ENCODE results near the gene FBXW5. TPM values are rescaled to one million over a fixed set of nuclear protein-coding genes. Genes with fewer than 3 reads are reported as not detected.

Gene FBXW5
- total RNA-seq, 2 donors from 2014 or later: 67.7 to 74.9 TPM

GRCh38 chr9:136936645-136937170 lies 7.8 kb downstream of the FBXW5 start:
- DNase-seq: no peak
- Mint-ChIP-seq H3K36me3 (ENCODE audit: insufficient read depth in 2 of 2) (peaks cover 5 to 19% of the 10 kb centered on the region in 2 donors), H3K4me1 (ENCODE audit: low read depth) (peaks cover 12% of the 10 kb centered on the region), H3K27ac (peak overlapping the region; percentile 16), H3K27me3 (ENCODE audit: low read depth) (no peaks in the 10 kb centered on the region), H3K4me3 (no peak overlapping the region), H3K9me3 (no peaks in the 10 kb centered on the region)
- ATAC-seq (replicated peaks in 1 of 2): no peak

GRCh38 chr9:136935651-136936050 lies 8.9 kb downstream of the FBXW5 start:
- H3K36me3 Mint-ChIP-seq (ENCODE audit: insufficient read depth in 2 of 2): peaks cover 5 to 19% of the 10 kb centered on the region in 2 donors
- no peak for ATAC-seq (replicated peaks in 1 of 2)
- no peak for DNase-seq
- no peaks in the 10 kb centered on the region for H3K27me3 Mint-ChIP-seq (ENCODE audit: low read depth)
- H3K4me1 Mint-ChIP-seq (ENCODE audit: low read depth): peaks cover 15% of the 10 kb centered on the region
- H3K27ac Mint-ChIP-seq: no peak overlapping the region
- no peaks in the 10 kb centered on the region for H3K9me3 Mint-ChIP-seq
- no peak overlapping the region for H3K4me3 Mint-ChIP-seq

GRCh38 chr9:136934277-136934676 lies 10.3 kb downstream of the FBXW5 start:
- Mint-ChIP-seq H3K27me3 (ENCODE audit: low read depth) (no peaks in the 10 kb centered on the region), H3K9me3 (no peaks in the 10 kb centered on the region), H3K36me3 (ENCODE audit: insufficient read depth in 2 of 2) (peaks cover 5 to 24% of the 10 kb centered on the region in 2 donors), H3K4me3 (no peak overlapping the region), H3K27ac (no peak overlapping the region), H3K4me1 (ENCODE audit: low read depth) (peaks cover 15% of the 10 kb centered on the region)
- DNase-seq (no peak), ATAC-seq (replicated peaks in 1 of 2) (no peak)

DNA sequence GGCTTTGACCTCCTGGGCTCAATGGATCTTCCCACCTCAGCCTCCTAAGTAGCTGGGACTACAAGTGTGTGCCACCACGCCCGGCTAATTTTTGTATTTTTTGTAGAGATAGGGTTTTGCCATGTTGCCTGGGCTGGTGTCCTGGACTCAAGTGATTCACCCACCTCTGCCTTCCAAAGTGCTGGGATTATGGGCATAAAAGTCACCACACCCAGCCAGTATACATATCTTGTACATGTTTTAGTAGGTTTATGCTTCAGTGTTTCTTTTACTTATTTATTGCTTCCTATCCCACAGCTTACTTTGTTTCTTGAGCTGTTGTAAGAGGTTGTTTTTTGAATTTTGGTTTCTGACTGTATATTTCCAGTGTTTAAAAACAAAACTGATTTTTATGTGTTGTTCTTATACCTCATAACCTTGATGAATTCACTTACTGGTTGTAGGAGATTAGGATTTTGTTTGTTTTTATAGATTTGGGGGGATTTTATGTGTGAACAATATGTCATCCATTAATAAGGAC lies 12.9 kb downstream of the FBXW5 start:
- H3K4me1 Mint-ChIP-seq (ENCODE audit: low read depth): peaks cover 10% of the 10 kb centered on the region
- peaks cover 6 to 18% of the 10 kb centered on the region in 2 donors for H3K36me3 Mint-ChIP-seq (ENCODE audit: insufficient read depth in 2 of 2)
- peak overlapping the region; percentile 91 for H3K27ac Mint-ChIP-seq
- H3K4me3 Mint-ChIP-seq: peak overlapping the region in 1 of 2 donors; percentile 45
- no peaks in the 10 kb centered on the region for H3K9me3 Mint-ChIP-seq
- no peaks in the 10 kb centered on the region for H3K27me3 Mint-ChIP-seq (ENCODE audit: low read depth)
- DNase-seq (no peak), ATAC-seq (replicated peaks in 1 of 2) (peak; percentile 43 to 52)

DNA sequence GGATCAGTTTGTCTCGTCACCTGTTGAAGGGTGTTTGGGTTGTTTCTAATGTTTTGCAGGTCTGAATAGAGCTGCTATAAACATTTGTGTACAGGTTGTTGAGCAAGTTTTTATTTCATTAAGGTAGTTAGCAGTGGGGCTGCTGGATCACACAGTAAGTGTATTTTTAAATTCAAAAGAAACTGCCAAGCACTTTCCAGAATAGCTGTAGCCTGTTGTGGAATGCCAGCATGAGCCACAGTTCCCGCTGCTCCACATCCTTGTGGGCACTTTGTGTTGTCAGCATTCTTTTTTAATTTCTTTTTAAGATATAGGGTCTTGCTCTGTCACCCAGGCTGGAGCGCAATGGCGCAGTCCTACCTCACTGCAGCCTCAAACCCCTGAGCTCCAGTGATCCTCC lies 14.5 kb downstream of the FBXW5 start:
- Mint-ChIP-seq H3K27me3 (ENCODE audit: low read depth) (no peaks in the 10 kb centered on the region), H3K4me1 (ENCODE audit: low read depth) (peaks cover 10% of the 10 kb centered on the region), H3K27ac (no peak overlapping the region), H3K36me3 (ENCODE audit: insufficient read depth in 2 of 2) (peaks cover 6 to 18% of the 10 kb centered on the region in 2 donors), H3K4me3 (no peak overlapping the region), H3K9me3 (no peaks in the 10 kb centered on the region)
- DNase-seq (no peak), ATAC-seq (replicated peaks in 1 of 2) (no peak)

DNA sequence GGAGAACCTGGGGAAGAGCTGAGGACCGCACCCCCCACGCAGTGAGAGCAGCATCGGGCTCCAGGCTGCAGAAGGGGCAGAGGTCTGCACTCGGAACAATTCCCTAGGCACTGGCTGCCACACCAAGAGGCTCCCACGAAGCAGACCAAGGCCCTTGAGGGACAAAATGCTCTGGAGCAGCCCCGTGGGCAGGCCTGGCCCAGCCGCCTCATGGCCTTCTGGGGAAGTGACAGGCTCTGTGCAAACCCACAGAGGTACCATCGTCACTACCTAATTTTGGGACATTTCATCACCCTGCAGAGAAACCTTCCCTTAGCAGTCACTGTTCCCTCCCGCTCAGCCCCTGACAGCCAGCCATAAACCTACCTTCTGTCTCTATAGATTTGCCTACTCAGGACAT lies 15.9 kb downstream of the FBXW5 start:
- peaks cover 10% of the 10 kb centered on the region for H3K4me1 Mint-ChIP-seq (ENCODE audit: low read depth)
- H3K27ac Mint-ChIP-seq: no peak overlapping the region
- no peak overlapping the region for H3K4me3 Mint-ChIP-seq
- no peaks in the 10 kb centered on the region for H3K9me3 Mint-ChIP-seq
- peak in 1 of 2 donors; percentile 61 for ATAC-seq (replicated peaks in 1 of 2)
- H3K36me3 Mint-ChIP-seq (ENCODE audit: insufficient read depth in 2 of 2): peaks cover 6 to 17% of the 10 kb centered on the region in 2 donors
- no peak for DNase-seq
- no peaks in the 10 kb centered on the region for H3K27me3 Mint-ChIP-seq (ENCODE audit: low read depth)

DNA sequence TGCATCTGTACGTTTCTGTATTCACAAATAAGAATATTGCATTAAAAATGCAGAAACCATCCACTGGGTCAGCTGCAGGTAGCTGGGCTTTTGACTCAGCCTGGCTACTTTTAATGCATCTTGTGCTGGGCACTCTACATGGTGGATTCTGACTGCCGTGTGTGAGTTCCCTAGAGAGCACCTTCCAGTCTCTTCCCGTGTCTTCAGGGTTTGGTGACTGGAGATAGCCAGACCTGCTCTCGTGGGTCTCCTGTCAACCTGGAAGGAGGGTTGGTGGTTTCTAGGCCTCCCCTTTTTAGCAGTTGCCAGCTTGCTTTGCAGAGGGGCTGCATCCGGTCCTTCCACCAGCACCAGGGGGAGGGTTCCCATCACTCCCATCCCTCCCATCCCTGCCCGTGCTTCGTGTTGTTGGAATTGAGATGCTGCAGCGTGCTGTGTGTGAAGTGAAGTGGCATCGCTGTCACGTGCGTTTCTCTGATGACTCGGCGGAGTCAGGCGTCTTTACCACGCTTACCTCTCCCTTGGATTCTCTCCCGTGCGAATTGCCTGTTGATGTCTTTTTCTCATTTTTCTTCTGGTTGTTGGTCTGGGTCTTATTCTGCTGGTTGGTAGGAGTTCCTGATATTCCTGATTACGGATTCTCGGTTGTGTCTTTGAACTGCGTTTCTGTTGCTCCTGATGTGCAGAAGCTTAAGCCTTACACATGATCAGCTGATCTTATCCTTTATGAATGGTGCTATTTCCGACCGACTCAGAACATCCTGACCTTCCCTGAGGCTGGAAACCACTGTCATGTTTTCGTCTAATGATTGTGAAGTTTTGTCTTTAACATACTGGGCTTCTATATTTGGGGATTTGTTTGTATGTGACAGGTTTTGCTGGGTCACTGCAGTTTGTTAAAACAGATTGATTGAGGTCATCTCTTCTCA lies 16.9 kb downstream of the FBXW5 start:
- peak overlapping the region; percentile 31 for H3K27ac Mint-ChIP-seq
- peaks cover 10% of the 10 kb centered on the region for H3K4me1 Mint-ChIP-seq (ENCODE audit: low read depth)
- no peak overlapping the region for H3K4me3 Mint-ChIP-seq
- DNase-seq: no peak
- peaks cover 1 to 13% of the 10 kb centered on the region in 2 donors for H3K36me3 Mint-ChIP-seq (ENCODE audit: insufficient read depth in 2 of 2)
- no peaks in the 10 kb centered on the region for H3K9me3 Mint-ChIP-seq
- H3K27me3 Mint-ChIP-seq (ENCODE audit: low read depth): no peaks in the 10 kb centered on the region
- ATAC-seq (replicated peaks in 1 of 2): no peak

DNA sequence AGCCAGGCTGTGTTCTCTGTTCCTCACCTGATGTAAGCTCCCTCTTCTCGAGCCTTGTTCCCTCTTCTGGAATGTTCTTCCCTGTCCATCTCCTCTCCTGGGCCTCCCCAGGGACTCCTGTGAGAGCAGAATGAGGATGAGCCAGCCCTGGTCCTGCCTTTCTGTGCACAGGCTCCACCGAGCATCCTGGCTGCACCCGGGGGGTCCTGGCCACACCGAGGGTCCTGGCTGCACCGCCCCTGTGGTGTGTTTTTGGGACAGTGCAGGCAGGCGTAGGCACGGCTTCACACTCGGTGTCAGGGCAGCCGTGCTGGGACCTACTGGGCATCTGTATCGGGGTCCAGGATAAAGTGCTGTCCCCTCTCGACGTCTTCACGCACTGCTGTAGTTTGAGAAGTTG lies 17.8 kb downstream of the FBXW5 start:
- Mint-ChIP-seq H3K36me3 (ENCODE audit: insufficient read depth in 2 of 2) (peaks cover 1 to 14% of the 10 kb centered on the region in 2 donors), H3K27me3 (ENCODE audit: low read depth) (no peaks in the 10 kb centered on the region), H3K4me3 (no peak overlapping the region), H3K9me3 (no peaks in the 10 kb centered on the region), H3K4me1 (ENCODE audit: low read depth) (peaks cover 3% of the 10 kb centered on the region), H3K27ac (no peak overlapping the region)
- DNase-seq (no peak), ATAC-seq (replicated peaks in 1 of 2) (no peak)

GRCh38 chr9:136926154-136926704 lies 18.3 kb downstream of the FBXW5 start:
- H3K4me3 Mint-ChIP-seq: no peak overlapping the region
- ATAC-seq (replicated peaks in 1 of 2) (no peak), DNase-seq (no peak)
- H3K27ac Mint-ChIP-seq: no peak overlapping the region
- peaks cover 1 to 13% of the 10 kb centered on the region in 2 donors for H3K36me3 Mint-ChIP-seq (ENCODE audit: insufficient read depth in 2 of 2)
- H3K27me3 Mint-ChIP-seq (ENCODE audit: low read depth): no peaks in the 10 kb centered on the region
- H3K4me1 Mint-ChIP-seq (ENCODE audit: low read depth): no peaks in the 10 kb centered on the region
- no peaks in the 10 kb centered on the region for H3K9me3 Mint-ChIP-seq

DNA sequence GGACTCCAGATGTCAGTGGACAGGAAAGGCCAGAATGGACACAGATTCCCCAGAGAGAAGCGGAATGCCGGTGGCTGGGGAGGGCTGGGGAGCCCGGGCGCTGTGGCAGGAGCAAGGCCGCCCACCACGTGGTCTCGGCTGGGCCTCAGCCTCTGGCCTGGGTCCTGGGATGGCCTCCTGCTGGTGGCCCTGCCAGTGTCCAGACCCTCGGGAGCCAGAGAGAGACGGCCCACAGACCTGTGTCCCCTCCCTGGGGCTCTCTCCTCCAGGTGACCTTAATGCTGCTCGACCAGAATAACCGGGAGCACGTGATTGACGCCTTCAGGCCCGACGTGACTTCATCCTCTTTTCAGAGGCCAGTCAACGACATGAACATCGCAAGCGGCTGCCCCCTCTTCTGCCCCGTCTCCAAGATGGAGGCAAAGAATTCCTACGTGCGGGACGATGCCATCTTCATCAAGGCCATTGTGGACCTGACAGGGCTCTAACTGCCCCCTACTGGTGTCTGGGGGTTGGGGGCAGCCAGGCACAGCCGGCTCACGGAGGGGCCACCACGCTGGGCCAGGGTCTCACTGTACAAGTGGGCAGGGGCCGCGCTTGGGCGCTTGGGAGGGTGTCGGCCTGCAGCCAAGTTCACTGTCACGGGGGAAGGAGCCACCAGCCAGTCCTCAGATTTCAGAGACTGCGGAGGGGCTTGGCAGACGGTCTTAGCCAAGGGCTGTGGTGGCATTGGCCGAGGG lies 19.0 kb downstream of the FBXW5 start:
- Mint-ChIP-seq H3K27ac (no peak overlapping the region), H3K9me3 (no peaks in the 10 kb centered on the region), H3K27me3 (ENCODE audit: low read depth) (no peaks in the 10 kb centered on the region), H3K36me3 (ENCODE audit: insufficient read depth in 2 of 2) (peaks cover 1 to 16% of the 10 kb centered on the region in 2 donors), H3K4me3 (no peak overlapping the region), H3K4me1 (ENCODE audit: low read depth) (no peaks in the 10 kb centered on the region)
- ATAC-seq (replicated peaks in 1 of 2): no peak
- no peak for DNase-seq

DNA sequence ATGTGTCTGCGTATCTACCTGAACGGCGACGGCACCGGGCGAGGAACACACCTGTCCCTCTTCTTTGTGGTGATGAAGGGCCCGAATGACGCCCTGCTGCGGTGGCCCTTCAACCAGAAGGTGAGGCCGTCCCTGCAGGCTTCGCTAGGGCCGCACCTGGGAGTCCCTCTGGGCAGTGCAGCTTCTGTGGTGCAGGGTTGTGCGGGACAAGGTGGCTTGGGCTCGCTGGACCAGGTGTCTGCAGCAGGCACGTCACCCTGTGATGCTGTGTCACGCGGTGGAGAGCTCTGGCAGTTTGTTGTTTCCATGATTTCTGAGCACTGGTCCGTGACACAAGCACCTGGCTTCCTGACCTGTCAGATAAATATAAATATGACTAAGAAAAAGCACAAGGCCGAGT lies 20.7 kb downstream of the FBXW5 start:
- H3K27ac Mint-ChIP-seq: no peak overlapping the region
- no peaks in the 10 kb centered on the region for H3K27me3 Mint-ChIP-seq (ENCODE audit: low read depth)
- peaks cover 4 to 21% of the 10 kb centered on the region in 2 donors for H3K36me3 Mint-ChIP-seq (ENCODE audit: insufficient read depth in 2 of 2)
- no peaks in the 10 kb centered on the region for H3K4me1 Mint-ChIP-seq (ENCODE audit: low read depth)
- no peak overlapping the region for H3K4me3 Mint-ChIP-seq
- ATAC-seq (replicated peaks in 1 of 2): no peak
- no peaks in the 10 kb centered on the region for H3K9me3 Mint-ChIP-seq
- DNase-seq: no peak

DNA sequence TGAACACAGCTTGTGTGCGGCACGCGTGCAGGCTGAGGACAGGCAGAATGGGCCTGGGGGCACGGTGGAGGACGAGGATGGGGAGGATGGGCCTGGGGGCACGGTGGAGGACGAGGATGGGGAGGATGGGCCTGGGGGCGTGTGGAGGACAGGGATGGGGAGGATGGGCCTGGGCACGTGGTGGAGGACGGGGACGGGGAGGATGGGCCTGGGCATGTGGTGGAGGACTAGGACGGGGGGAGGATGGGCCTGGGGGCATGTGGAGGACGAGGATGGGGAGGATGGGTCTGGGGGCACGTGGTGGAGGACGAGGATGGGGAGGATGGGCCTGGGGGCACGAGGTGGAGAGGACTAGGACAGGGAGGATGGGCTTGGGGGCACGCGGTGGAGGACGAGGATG lies 22.0 kb downstream of the FBXW5 start:
- no peaks in the 10 kb centered on the region for H3K9me3 Mint-ChIP-seq
- H3K27ac Mint-ChIP-seq: no peak overlapping the region
- no peaks in the 10 kb centered on the region for H3K27me3 Mint-ChIP-seq (ENCODE audit: low read depth)
- H3K4me1 Mint-ChIP-seq (ENCODE audit: low read depth): no peaks in the 10 kb centered on the region
- H3K36me3 Mint-ChIP-seq (ENCODE audit: insufficient read depth in 2 of 2): peaks cover 5 to 25% of the 10 kb centered on the region in 2 donors
- no peak overlapping the region for H3K4me3 Mint-ChIP-seq
- ATAC-seq (replicated peaks in 1 of 2) (no peak), DNase-seq (no peak)

DNA sequence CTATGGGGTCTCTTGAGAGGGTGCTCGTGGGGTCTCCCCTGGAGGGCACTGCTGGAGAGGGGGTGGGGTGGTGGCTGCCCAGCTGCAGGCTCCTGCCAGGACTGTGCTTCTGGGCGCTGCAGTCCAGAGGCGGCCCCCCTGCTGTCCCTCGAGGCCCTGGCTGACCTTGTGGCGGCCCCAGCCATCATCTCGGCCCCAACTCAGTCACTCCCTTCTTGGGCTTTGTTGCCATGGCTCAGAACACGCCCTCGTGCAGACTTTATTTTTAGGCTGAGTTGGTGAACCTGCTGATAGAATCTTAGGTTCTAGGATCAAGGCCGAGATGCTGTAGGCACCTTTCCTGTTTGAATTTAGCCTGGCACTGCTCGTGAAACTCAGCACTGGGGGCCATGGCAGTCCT lies 22.8 kb downstream of the FBXW5 start:
- no peak overlapping the region for H3K4me3 Mint-ChIP-seq
- H3K4me1 Mint-ChIP-seq (ENCODE audit: low read depth): no peaks in the 10 kb centered on the region
- no peaks in the 10 kb centered on the region for H3K27me3 Mint-ChIP-seq (ENCODE audit: low read depth)
- no peak overlapping the region for H3K27ac Mint-ChIP-seq
- no peak for ATAC-seq (replicated peaks in 1 of 2)
- no peak for DNase-seq
- peaks cover 10 to 32% of the 10 kb centered on the region in 2 donors for H3K36me3 Mint-ChIP-seq (ENCODE audit: insufficient read depth in 2 of 2)
- H3K9me3 Mint-ChIP-seq: no peaks in the 10 kb centered on the region
